Middle frontal gyrus (tissue), 1 donor: ENCODE data around the gene MLXIPL.
"Not testable (repeated sequence)": the region's sequence is repeated elsewhere in the genome, so short reads cannot be mapped to it uniquely, and the experiment has no call there.

Experiments used
- DNase-seq: peaks from one replicate; pipeline ENCODE4 v3.0.0-alpha.2; 2015; ENCODE audit warnings: low spot score; ENCODE audit errors: extremely low spot score

The MLXIPL gene

GRCh38 chr7:73613954-73614735, 10.2 kb downstream of the MLXIPL start:
- DNase-seq, result no peak

DNA sequence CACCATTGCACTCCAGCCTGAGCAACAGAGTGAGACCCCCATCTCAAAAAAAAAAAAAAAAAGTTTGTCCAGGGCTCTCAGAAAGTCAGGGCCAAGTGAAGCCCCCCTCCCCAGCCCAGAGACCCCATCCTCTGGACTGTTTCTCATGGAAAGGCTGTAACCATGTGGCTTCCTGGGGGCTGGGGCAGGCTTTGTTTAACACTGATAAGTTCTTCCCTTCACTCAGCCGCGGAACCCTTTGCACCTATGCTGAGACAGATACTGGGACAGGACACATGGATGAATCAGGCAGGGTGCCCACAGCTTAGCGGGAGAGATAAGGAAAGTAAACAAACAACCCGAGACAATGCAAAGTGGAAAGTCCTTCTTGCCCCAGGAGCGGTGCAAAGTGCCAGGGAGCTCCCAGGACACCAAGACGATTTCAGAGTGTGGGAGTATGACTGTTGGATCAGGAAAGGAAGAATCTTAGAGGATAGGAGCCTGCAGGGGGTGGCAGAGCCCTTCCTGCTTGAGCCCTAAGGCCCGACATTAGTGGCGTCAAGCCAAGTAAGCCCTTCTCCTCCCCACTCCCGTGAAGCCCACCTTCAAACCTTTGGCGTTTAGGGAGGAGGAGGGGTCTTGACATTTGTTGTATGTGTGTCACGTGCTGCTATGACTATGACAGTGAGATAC, 11.6 kb downstream of the MLXIPL start:
- DNase-seq, result no peak

DNA sequence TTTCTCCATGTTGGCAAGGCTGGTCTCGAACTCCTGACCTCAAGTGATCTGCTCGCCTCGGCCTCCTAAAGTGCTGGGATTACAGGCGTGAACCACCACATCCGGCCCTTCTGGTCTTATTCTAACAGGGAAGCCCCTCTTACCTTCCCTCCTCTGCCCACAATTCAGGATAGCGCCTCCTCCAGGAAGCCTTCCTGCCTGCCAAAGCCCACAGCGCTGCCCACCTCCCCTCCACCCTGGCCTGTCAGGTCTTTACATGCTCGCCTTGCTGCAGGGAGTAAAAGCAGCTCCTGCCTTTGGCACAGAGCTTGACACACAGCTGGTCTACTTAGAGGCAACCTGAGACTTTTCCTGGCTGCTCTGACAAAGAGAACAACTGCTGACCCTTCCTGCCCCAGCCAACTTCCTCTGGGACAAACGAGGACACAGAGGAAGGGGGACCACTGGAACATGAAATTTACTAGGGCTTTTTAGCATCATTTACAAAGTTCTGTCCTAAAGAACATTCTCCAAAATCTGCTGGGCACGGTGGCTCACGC, 13.2 kb downstream of the MLXIPL start:
- no peak for DNase-seq

- DNase-seq, result no peak
These were observed 14.2 kb downstream of the MLXIPL start for GRCh38 chr7:73610105-73610504.

- DNase-seq, result not testable (repeated sequence)
These were observed 16.7 kb downstream of the MLXIPL start for GRCh38 chr7:73607692-73607983.

DNA sequence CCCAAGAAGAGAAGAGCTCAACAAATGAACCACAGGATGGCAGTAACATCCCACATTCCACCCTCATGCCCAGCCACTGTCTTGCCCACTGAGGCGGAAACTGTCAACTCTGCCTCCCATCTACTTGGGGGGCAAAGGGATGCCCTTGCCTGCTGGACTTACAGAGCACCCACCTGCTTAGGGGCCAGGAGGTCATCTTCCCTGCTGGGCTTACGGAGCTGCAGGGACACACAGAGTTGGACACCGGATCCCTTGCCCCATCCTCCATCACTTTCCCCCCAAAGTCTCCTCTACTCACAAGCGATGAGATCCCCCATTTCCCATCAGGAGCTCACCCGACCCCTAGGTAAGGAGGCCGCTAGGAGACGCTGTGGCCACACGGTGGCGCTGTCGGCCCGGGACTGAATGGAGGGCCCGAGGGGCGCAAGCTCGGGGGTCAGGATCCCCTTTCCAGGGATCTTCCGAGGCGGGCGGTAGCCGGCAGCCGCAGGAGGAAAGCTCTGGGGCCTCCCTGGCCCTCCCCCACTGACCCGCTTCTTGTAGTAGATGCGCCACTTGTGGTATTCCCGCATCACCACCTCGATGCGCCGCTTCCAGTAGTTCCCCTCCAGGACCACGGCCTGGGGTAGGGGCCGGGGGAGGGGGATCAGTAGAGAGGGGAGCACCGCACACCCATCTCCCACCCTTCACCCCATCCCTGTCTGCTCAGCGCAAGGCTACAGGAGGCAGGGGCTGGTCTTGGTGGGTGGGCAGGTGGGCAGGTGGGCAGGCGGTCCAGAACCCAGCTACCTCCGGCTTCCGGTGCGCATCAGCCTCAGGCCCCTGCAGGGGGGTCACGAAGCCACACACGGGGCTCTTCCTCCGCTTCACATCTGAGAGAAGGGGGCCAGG, 17.3 kb downstream of the MLXIPL start:
- DNase-seq, result no peak

- DNase-seq, result no peak
These were observed 18.6 kb downstream of the MLXIPL start for GRCh38 chr7:73605601-73606220.

DNA sequence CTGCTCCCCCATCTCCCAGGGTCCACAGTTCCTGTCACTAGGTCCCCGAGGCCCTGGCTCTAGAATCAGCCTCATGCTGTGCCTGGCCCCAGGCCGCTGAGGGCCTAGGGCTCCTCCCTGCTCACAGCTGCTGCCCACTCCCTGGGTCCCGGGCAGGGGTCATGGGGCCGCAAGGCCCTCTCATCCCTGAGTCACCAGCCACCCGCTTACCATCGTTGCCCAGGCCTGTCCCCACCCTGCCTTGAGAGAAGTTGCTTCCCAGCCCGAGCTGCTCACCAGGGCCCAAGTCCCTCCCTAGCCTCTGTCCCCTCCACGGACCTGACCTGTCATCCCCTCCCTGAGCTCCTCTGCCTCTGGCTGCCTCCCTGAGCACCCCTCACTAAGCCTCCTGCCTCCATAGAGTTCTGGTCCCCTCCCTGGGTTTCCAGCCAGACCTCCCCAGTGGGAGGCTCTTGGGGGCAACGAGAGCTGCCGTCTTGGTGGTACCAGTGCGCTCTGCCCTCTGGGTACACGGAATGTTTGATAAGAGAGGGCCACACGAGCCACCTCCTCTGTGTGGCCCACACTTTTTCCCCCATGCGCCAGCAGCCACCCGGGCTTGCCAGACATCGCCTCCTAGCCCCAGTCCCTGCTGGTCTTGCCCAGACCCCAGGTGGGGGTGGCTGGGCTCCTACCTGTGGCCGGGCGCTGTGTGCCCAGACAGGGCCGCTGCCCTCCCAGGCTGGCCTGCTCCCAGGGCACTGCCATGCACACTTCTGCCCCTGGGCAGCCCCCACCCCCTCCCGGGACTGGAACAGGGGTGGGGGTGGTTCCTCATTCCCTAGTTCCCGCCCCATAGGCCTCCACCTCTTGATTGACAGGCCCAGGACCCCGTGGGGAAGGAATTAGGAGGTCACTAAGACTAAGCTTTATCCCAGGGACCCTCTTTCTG, 21.3 kb downstream of the MLXIPL start:
- DNase-seq, result no peak

- DNase-seq, result no peak
These were observed 24.4 kb downstream of the MLXIPL start for GRCh38 chr7:73599916-73600315.

GRCh38 chr7:73599151-73599882, 25.0 kb downstream of the MLXIPL start:
- DNase-seq, result no peak

- no peak for DNase-seq
These were observed 26.1 kb downstream of the MLXIPL start for GRCh38 chr7:73597978-73598782.

DNA sequence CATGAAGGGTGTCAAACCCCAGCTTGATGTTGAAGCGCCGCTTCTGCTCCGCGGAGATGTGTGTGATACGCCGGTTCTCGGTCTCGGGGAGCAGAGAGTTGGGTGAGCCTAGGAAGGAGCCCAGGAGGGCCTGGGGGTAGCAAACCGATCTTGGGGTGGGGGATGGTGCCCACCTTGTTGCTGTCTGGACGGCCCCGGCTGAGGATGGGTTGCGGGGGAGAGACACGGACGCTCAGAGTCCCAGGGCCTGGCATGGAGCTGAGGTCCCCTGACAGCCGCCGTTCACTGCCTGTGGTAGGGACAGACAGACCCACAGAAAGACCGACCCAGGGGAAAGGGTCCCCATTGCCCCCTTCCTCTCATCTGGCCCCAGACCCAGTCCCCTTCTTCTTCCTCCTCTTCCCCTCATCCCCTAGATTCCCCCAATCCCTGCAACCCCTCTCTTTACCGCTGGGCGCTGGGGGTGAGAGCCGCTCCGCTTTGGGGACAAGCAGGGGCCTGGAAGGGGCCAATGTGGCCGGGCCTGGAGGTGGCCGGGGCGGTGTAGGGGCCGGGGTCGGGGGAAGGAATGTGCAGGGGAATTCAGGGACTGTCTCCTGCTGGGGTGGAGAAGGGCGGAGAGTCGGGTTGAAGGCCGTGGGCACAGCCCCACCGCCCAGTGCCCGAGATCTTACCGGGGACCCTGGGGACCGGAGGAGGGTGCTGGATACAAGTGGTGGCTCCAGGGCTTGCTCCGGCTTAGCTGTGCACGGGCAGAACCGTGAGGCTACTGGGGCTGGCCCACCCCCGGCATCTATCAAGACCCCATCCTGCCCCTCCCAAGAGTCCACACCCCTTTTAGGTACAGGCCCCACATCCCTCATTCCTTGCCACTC, 27.9 kb downstream of the MLXIPL start:
- no peak for DNase-seq

GRCh38 chr7:73595358-73595757, 29.0 kb downstream of the MLXIPL start:
- no peak for DNase-seq

DNA sequence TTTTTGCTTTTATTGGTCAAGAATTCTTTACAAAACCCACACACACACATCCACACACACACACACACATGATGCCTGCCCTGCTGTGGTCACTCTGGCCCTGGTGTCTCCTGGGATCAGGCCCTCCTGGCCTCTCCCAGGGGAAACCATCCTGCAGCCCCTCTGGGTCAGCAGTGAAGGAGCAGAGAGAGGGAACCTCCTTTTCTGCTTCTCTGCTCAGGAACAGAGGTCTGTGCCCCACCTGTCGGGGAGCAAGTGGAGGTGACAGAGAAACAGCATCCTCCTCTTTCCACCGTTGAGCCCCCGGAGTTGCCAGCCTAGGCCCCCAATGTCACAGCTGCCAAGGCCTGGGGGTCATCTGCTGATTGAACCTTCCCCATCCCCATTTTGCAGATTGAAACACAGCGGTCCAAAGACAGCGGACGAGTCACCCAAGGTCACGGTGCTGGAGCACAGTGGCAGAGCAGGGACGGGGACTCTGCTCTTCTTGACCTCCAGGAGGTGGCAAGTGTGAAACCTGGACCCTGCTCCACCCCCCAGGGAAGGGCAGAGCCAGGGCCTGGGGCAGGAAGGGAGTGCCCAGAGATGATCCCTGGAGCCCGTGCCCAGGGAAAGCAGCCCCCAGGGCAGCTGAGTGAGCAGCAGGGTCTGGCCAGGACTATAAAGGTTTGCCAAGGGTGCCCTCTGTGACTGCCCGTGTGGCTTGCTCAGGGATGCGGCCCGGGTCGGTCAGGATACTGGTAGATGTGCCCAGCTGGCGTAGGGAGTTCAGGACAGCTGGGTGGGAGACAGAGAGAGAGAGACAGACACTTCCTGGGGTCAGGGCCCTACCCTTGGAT, 30.9 kb downstream of the MLXIPL start:
- no peak for DNase-seq

- no peak for DNase-seq
These were observed 37.4 kb downstream of the MLXIPL start for GRCh38 chr7:73586911-73587310.

DNA sequence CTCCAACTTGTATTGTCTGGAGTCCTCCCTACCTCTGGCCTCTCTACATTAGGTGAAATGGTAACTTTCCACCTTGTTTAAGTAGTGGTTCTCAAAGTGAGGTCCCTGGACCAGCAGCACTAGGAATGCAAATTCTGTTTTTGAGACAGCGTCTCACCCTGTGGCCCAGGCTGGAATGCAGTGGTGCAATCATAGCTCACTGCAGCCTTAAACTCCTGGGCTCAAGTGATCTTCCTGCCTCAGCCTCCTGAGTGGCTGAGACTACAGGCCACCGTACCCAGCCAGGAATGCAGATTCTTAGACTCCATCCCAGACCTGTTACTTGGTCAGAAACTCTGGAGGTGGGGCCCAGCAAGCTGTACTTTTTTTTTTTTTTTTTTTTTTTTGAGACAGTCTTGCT, 39.1 kb downstream of the MLXIPL start:
- no peak for DNase-seq

DNA sequence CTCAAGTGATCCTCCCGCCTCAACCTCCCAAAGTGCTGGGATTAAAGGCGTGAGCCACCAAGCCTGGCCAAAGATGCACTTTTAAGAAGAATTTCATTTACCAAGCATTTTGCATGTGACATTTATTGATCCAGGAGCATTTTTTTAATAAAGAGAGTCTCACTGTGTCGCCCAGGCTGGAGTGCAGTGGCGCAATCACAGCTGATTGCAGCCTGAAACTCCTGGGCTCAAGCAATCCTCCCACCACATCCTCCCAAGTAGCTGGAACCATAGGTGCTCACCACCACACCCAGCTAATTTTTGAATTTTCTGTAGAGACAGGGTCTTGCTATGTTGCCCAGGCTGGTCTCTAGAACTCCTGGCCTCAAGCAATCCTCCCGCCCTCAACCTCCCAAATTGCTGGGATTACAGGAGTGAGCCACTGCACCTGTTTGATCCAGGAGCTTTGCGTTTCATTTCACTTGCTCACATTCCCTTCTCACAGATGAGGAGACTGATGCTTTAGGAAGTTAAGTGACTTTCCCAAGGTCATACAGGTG, 41.6 kb downstream of the MLXIPL start:
- DNase-seq, result no peak
